IMR-90 (cell line): Measurements from ENCODE around the gene GBP6.

Experiments used
- POLR2A ChIP-seq: IDR thresholded peaks from 2 replicates; pipeline ENCODE4 v1.6.1; 2012; ENCODE audit warnings: mild to moderate bottlenecking, low read depth, low read length
- RCOR1 ChIP-seq: IDR thresholded peaks from 2 replicates; pipeline ENCODE4 v1.6.1; 2012; ENCODE audit warnings: mild to moderate bottlenecking, low read length, improper control_type of control experiment; ENCODE audit not compliant: insufficient replicate concordance
- TF ChIP-seq, protein P1 (sequence below): conservative IDR thresholded peaks from 2 replicates; pipeline ENCODE4 v1.5.1; 2012; ENCODE audit warnings: mild to moderate bottlenecking, low read depth, low read length, improper control_type of control experiment

DNA sequence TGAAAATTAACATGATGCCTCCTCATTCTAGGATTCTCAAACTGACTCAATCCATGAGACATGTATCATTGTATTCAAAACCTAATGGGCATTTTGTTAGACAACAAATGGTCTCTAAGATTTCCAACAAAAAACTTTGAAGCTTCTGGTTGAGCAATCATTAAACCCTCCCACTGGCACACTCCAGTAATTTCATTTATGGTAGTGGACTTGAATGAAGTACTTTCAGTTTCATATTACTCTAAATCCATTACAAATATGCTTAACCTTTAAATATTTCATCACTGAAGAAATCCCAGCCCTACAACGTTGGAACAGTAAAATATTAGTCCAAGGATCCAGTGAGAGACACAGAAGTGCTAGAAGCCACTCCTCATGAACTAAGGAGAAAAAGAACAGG lies 43.5 kb downstream of the GBP6 start:
- TF ChIP-seq, protein P1, sequence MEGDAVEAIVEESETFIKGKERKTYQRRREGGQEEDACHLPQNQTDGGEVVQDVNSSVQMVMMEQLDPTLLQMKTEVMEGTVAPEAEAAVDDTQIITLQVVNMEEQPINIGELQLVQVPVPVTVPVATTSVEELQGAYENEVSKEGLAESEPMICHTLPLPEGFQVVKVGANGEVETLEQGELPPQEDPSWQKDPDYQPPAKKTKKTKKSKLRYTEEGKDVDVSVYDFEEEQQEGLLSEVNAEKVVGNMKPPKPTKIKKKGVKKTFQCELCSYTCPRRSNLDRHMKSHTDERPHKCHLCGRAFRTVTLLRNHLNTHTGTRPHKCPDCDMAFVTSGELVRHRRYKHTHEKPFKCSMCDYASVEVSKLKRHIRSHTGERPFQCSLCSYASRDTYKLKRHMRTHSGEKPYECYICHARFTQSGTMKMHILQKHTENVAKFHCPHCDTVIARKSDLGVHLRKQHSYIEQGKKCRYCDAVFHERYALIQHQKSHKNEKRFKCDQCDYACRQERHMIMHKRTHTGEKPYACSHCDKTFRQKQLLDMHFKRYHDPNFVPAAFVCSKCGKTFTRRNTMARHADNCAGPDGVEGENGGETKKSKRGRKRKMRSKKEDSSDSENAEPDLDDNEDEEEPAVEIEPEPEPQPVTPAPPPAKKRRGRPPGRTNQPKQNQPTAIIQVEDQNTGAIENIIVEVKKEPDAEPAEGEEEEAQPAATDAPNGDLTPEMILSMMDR: no peak
- TF ChIP-seq POLR2A (no peak), RCOR1 (no peak)
